ENCODE results near the gene TRIM2. TPM values are rescaled to one million over a fixed set of nuclear protein-coding genes. Genes with fewer than 3 reads are reported as not detected.

The TRIM2 gene
- polyA plus RNA-seq, 1 donor, result 105 TPM

GRCh38 chr4:153259661-153260060 is 55.4 kb downstream of the TRIM2 start:
- no peaks in the 10 kb centered on the region for H3K4me1 ChIP-seq (ENCODE audit: control insufficient read depth, insufficient read depth, low read length)
- DNase-seq, result no peak
- H3K4me3 ChIP-seq (ENCODE audit: low read length), result no peak overlapping the region
- 81% methylated on average over 4 of the region's 4 CpGs for WGBS (ENCODE audit: insufficient coverage, low lambda C conversion rate)
- H3K27me3 ChIP-seq (ENCODE audit: control insufficient read depth, insufficient read depth, low read length), result no peaks in the 10 kb centered on the region
- H3K9me3 ChIP-seq (ENCODE audit: control insufficient read depth, low read depth, low read length), result peaks cover 5% of the 10 kb centered on the region
- peaks cover 30% of the 10 kb centered on the region for H3K36me3 ChIP-seq (ENCODE audit: control insufficient read depth, insufficient read depth, low read length)
- no peak overlapping the region for H3K27ac ChIP-seq (ENCODE audit: low read length)

DNA sequence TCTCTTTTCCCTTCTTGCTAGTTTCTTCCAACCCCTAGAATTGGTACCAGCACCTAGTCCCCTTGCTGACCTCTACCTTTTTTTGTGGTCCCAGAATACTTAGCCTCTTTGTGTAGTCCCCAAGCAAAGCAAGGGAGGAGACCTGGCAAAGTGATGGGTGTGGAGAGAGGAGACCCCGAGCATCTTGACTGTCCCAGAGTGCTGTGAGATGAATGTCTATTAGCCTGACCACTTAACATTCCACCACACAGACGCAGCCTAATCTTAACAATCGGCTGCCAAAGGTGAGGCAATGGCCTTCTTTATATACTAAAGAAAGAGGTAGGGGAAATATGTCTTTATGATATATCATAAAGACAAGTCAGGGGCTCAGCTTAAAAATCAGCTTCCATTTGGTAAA is 55.9 kb downstream of the TRIM2 start:
- WGBS (ENCODE audit: insufficient coverage, low lambda C conversion rate), result no CpG with 5 or more reads among the region's 3 CpGs
- no peaks in the 10 kb centered on the region for H3K27me3 ChIP-seq (ENCODE audit: control insufficient read depth, insufficient read depth, low read length)
- H3K9me3 ChIP-seq (ENCODE audit: control insufficient read depth, low read depth, low read length), result peaks cover 5% of the 10 kb centered on the region
- no peaks in the 10 kb centered on the region for H3K4me1 ChIP-seq (ENCODE audit: control insufficient read depth, insufficient read depth, low read length)
- no peak overlapping the region for H3K27ac ChIP-seq (ENCODE audit: low read length)
- no peak overlapping the region for H3K4me3 ChIP-seq (ENCODE audit: low read length)
- no peak for DNase-seq
- H3K36me3 ChIP-seq (ENCODE audit: control insufficient read depth, insufficient read depth, low read length), result peaks cover 25% of the 10 kb centered on the region

DNA sequence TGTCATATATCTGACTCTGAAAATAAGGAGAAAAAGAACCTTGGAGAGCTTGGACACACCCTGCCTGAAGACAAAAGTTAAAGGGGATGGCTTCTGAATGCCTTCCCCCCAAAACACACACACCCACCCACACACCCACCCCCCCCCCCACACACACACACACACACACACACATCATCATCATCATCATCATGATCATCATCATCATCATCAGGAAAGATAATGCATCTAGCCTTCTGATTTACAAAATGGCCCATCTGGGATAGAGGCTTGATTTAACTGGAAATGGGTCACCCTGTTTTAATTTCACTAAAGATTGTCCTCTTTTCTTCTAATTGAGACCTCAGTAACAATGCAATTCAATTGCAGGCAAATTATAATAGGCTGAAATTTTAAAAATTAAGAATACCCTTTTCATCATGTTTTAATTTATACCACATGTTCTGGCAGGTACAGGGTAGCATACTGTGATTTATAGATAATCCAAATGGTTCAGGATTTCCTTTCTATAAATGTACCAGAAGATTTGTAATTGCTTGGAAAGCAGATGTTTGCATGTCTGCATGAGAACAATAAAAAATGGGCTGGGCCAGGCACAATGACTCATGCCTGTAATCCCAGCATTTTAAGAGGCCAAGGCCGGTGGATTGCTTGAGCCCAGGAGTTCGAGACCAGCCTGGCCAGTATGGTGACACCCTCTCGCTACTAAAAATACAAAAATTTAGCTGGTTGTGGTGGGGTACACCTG is 56.5 kb downstream of the TRIM2 start:
- H3K27me3 ChIP-seq (ENCODE audit: control insufficient read depth, insufficient read depth, low read length), result no peaks in the 10 kb centered on the region
- H3K27ac ChIP-seq (ENCODE audit: low read length), result no peak overlapping the region
- no peak overlapping the region for H3K4me3 ChIP-seq (ENCODE audit: low read length)
- WGBS (ENCODE audit: insufficient coverage, low lambda C conversion rate), result no CpG with 5 or more reads among the region's 3 CpGs
- H3K4me1 ChIP-seq (ENCODE audit: control insufficient read depth, insufficient read depth, low read length), result no peaks in the 10 kb centered on the region
- peaks cover 5% of the 10 kb centered on the region for H3K9me3 ChIP-seq (ENCODE audit: control insufficient read depth, low read depth, low read length)
- peaks cover 21% of the 10 kb centered on the region for H3K36me3 ChIP-seq (ENCODE audit: control insufficient read depth, insufficient read depth, low read length)
- DNase-seq, result no peak

DNA sequence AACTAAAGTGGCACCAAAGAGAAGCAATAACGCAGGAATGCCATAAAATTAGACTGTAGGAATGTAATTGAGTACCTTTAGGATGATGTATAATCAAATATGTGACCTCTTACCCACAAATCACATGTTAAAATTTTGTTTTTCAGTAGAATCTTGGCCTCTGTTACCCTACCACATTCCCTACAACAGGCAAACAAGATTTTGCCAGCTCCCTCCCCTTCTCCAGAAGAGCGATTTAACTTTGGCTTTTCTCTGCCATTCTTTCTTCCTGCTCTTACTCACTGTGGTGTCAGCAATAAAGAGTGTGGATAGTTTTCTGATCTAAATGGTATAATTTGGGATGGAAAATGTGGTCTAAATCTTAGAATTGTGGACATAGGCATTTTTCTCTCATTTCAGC is 57.2 kb downstream of the TRIM2 start:
- peaks cover 5% of the 10 kb centered on the region for H3K9me3 ChIP-seq (ENCODE audit: control insufficient read depth, low read depth, low read length)
- H3K27me3 ChIP-seq (ENCODE audit: control insufficient read depth, insufficient read depth, low read length), result no peaks in the 10 kb centered on the region
- WGBS (ENCODE audit: insufficient coverage, low lambda C conversion rate), result 100% methylated on average over 1 of the region's 2 CpGs
- DNase-seq, result no peak
- H3K4me3 ChIP-seq (ENCODE audit: low read length), result no peak overlapping the region
- H3K36me3 ChIP-seq (ENCODE audit: control insufficient read depth, insufficient read depth, low read length), result peaks cover 21% of the 10 kb centered on the region
- no peaks in the 10 kb centered on the region for H3K4me1 ChIP-seq (ENCODE audit: control insufficient read depth, insufficient read depth, low read length)
- H3K27ac ChIP-seq (ENCODE audit: low read length), result no peak overlapping the region

- Histone ChIP-seq H3K36me3 (ENCODE audit: control insufficient read depth, insufficient read depth, low read length) (peaks cover 20% of the 10 kb centered on the region), H3K4me3 (ENCODE audit: low read length) (no peak overlapping the region), H3K4me1 (ENCODE audit: control insufficient read depth, insufficient read depth, low read length) (no peaks in the 10 kb centered on the region), H3K9me3 (ENCODE audit: control insufficient read depth, low read depth, low read length) (peaks cover 5% of the 10 kb centered on the region), H3K27ac (ENCODE audit: low read length) (no peak overlapping the region), H3K27me3 (ENCODE audit: control insufficient read depth, insufficient read depth, low read length) (no peaks in the 10 kb centered on the region)
- no CpG with 5 or more reads among the region's 2 CpGs for WGBS (ENCODE audit: insufficient coverage, low lambda C conversion rate)
- no peak for DNase-seq
Observed at GRCh38 chr4:153261914-153262313, 57.7 kb downstream of the TRIM2 start.

GRCh38 chr4:153265306-153266047 is 61.2 kb downstream of the TRIM2 start:
- peaks cover 5% of the 10 kb centered on the region for H3K9me3 ChIP-seq (ENCODE audit: control insufficient read depth, low read depth, low read length)
- H3K4me3 ChIP-seq (ENCODE audit: low read length), result no peak overlapping the region
- H3K27me3 ChIP-seq (ENCODE audit: control insufficient read depth, insufficient read depth, low read length), result no peaks in the 10 kb centered on the region
- WGBS (ENCODE audit: insufficient coverage, low lambda C conversion rate), result 60% methylated on average over 1 of the region's 9 CpGs
- DNase-seq, result no peak
- no peak overlapping the region for H3K27ac ChIP-seq (ENCODE audit: low read length)
- H3K4me1 ChIP-seq (ENCODE audit: control insufficient read depth, insufficient read depth, low read length), result peaks cover 3% of the 10 kb centered on the region
- peaks cover 15% of the 10 kb centered on the region for H3K36me3 ChIP-seq (ENCODE audit: control insufficient read depth, insufficient read depth, low read length)

- Histone ChIP-seq H3K4me1 (ENCODE audit: control insufficient read depth, insufficient read depth, low read length) (peaks cover 3% of the 10 kb centered on the region), H3K27me3 (ENCODE audit: control insufficient read depth, insufficient read depth, low read length) (no peaks in the 10 kb centered on the region), H3K27ac (ENCODE audit: low read length) (no peak overlapping the region), H3K9me3 (ENCODE audit: control insufficient read depth, low read depth, low read length) (peaks cover 3% of the 10 kb centered on the region), H3K36me3 (ENCODE audit: control insufficient read depth, insufficient read depth, low read length) (peaks cover 17% of the 10 kb centered on the region), H3K4me3 (ENCODE audit: low read length) (no peak overlapping the region)
- no CpG with 5 or more reads among the region's 3 CpGs for WGBS (ENCODE audit: insufficient coverage, low lambda C conversion rate)
- peak in 1 of 2 donors; percentile 34 for DNase-seq
Observed at GRCh38 chr4:153266988-153267387, 62.7 kb downstream of the TRIM2 start.

GRCh38 chr4:153267890-153268289 is 63.6 kb downstream of the TRIM2 start:
- WGBS (ENCODE audit: insufficient coverage, low lambda C conversion rate), result 60% methylated on average over 2 of the region's 7 CpGs
- Histone ChIP-seq H3K9me3 (ENCODE audit: control insufficient read depth, low read depth, low read length) (no peaks in the 10 kb centered on the region), H3K27me3 (ENCODE audit: control insufficient read depth, insufficient read depth, low read length) (no peaks in the 10 kb centered on the region), H3K4me3 (ENCODE audit: low read length) (no peak overlapping the region), H3K36me3 (ENCODE audit: control insufficient read depth, insufficient read depth, low read length) (peaks cover 19% of the 10 kb centered on the region), H3K27ac (ENCODE audit: low read length) (peak overlapping the region; percentile 82), H3K4me1 (ENCODE audit: control insufficient read depth, insufficient read depth, low read length) (peaks cover 3% of the 10 kb centered on the region)
- peak in 1 of 2 donors; percentile 70 for DNase-seq

DNA sequence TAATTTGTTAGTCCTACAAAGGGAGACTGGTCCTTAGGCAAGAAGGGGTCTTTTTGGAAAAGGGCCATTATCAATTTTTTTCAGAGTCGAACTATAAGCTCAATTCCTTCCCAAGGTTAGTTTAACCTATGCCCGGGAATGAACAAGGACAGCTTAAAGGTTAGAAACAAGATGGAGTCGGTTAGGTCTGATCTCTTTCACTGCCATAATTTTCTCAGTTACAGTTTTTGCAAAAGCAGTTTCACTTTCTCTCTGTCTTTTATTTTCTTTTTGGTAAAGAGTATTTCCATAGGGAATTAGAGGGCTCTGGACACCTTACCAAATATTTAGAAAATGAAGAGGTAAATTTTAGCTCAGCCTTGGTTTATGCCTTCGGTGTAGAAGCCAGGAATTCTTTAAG is 64.1 kb downstream of the TRIM2 start:
- Histone ChIP-seq H3K9me3 (ENCODE audit: control insufficient read depth, low read depth, low read length) (no peaks in the 10 kb centered on the region), H3K36me3 (ENCODE audit: control insufficient read depth, insufficient read depth, low read length) (peaks cover 15% of the 10 kb centered on the region), H3K27me3 (ENCODE audit: control insufficient read depth, insufficient read depth, low read length) (no peaks in the 10 kb centered on the region), H3K4me1 (ENCODE audit: control insufficient read depth, insufficient read depth, low read length) (peaks cover 3% of the 10 kb centered on the region), H3K4me3 (ENCODE audit: low read length) (no peak overlapping the region), H3K27ac (ENCODE audit: low read length) (peak overlapping the region; percentile 82)
- 80% methylated on average over 2 of the region's 4 CpGs for WGBS (ENCODE audit: insufficient coverage, low lambda C conversion rate)
- DNase-seq, result no peak

- 80% methylated on average over 1 of the region's 5 CpGs for WGBS (ENCODE audit: insufficient coverage, low lambda C conversion rate)
- Histone ChIP-seq H3K36me3 (ENCODE audit: control insufficient read depth, insufficient read depth, low read length) (peaks cover 12% of the 10 kb centered on the region), H3K9me3 (ENCODE audit: control insufficient read depth, low read depth, low read length) (no peaks in the 10 kb centered on the region), H3K27ac (ENCODE audit: low read length) (peak overlapping the region; percentile 82), H3K27me3 (ENCODE audit: control insufficient read depth, insufficient read depth, low read length) (no peaks in the 10 kb centered on the region), H3K4me1 (ENCODE audit: control insufficient read depth, insufficient read depth, low read length) (peaks cover 14% of the 10 kb centered on the region), H3K4me3 (ENCODE audit: low read length) (no peak overlapping the region)
- no peak for DNase-seq
Observed at GRCh38 chr4:153269218-153269990, 65.2 kb downstream of the TRIM2 start.
